Liver (tissue), 9 donors: ENCODE measurements around the gene DNAJB1. TPM values are rescaled to one million over a fixed set of nuclear protein-coding genes. Genes with fewer than 3 reads are reported as not detected.

Experiments used
- DNase-seq: peaks from one replicate; pipeline ENCODE4 v3.0.0-alpha.2; 2017; ENCODE audit warnings: low spot score
- H3K27ac ChIP-seq, 2 donors: one replicate each; pipeline ENCODE4 v1.7.0; 2013; ENCODE audit warnings: inconsistent platforms in 2 of 2, low read length in 2 of 2, control low read depth in 1 of 2, low read depth in 1 of 2, mild to moderate bottlenecking in 1 of 2
- H3K27me3 ChIP-seq, 4 donors: one replicate each; pipeline versions ENCODE4 v1.6.1 to v1.7.0; 2013; ENCODE audit warnings: low read length in 3 of 4, inconsistent platforms in 1 of 4, mild to moderate bottlenecking in 1 of 4, moderate library complexity in 1 of 4; ENCODE audit not compliant: control insufficient read depth in 4 of 4, insufficient read depth in 4 of 4
- H3K36me3 ChIP-seq, 4 donors: one replicate each; pipeline versions ENCODE4 v1.6.1 to v1.7.0; 2013; ENCODE audit warnings: low read length in 3 of 4, mild to moderate bottlenecking in 3 of 4, low read depth in 1 of 4, moderate library complexity in 1 of 4; ENCODE audit not compliant: control insufficient read depth in 4 of 4, insufficient read depth in 3 of 4
- H3K4me1 ChIP-seq, 4 donors: one replicate each; pipeline versions ENCODE4 v1.6.1 to v1.7.0; 2013; ENCODE audit warnings: low read length in 3 of 4, mild to moderate bottlenecking in 3 of 4, moderate library complexity in 1 of 4; ENCODE audit not compliant: control insufficient read depth in 4 of 4, insufficient read depth in 4 of 4
- H3K4me3 ChIP-seq, 3 donors: one replicate each; pipeline versions ENCODE4 v1.6.1 to v1.7.0; 2013; ENCODE audit warnings: low read length in 3 of 3, control low read depth in 1 of 3, low read depth in 1 of 3, mild to moderate bottlenecking in 1 of 3
- H3K9ac ChIP-seq, 2 donors: one replicate each; pipeline ENCODE4 v1.7.0; 2013; ENCODE audit warnings: low read length in 2 of 2, mild to moderate bottlenecking in 2 of 2, moderate library complexity in 2 of 2, control low read depth in 1 of 2, low read depth in 1 of 2
- H3K9me3 ChIP-seq, 4 donors: one replicate each; pipeline versions ENCODE4 v1.6.1 to v1.7.0; 2013; ENCODE audit warnings: low read length in 3 of 4; ENCODE audit not compliant: control insufficient read depth in 4 of 4
- ATF3 ChIP-seq: IDR thresholded peaks from 2 replicates; pipeline ENCODE4 v1.6.1; 2016; ENCODE audit warnings: antibody characterized with exemption
- CTCF ChIP-seq: fragments of 150-350 bp; IDR thresholded peaks from 2 replicates; pipeline ENCODE4 v1.5.1; 2017; ENCODE audit warnings: improper control_type of control experiment, low read depth, low read length; ENCODE audit not compliant: missing input control
- EGR1 ChIP-seq, 2 donors: IDR thresholded peaks; 2 replicates each; pipeline ENCODE4 v1.6.1; 2016 to 2018; ENCODE audit warnings: antibody characterized with exemption in 2 of 2, low read depth in 2 of 2
- FOXA1 ChIP-seq: IDR thresholded peaks from 2 replicates; pipeline ENCODE4 v1.6.1; 2016; ENCODE audit warnings: antibody characterized with exemption
- FOXA2 ChIP-seq: IDR thresholded peaks from 2 replicates; pipeline ENCODE4 v1.6.1; 2016; ENCODE audit warnings: antibody characterized with exemption
- GABPA ChIP-seq, 2 donors: IDR thresholded peaks in 1 of 2; conservative IDR thresholded peaks in 1 of 2; 2 replicates each; pipeline ENCODE4 v1.6.1; 2016; ENCODE audit warnings: antibody characterized with exemption in 2 of 2, mild to moderate bottlenecking in 1 of 2, moderate library complexity in 1 of 2
- HNF4A ChIP-seq, 2 donors: conservative IDR thresholded peaks; 2 replicates each; pipeline ENCODE4 v1.6.1; 2016; ENCODE audit warnings: antibody characterized with exemption in 2 of 2, mild to moderate bottlenecking in 2 of 2
- HNF4G ChIP-seq: IDR thresholded peaks from 2 replicates; pipeline ENCODE4 v1.6.1; 2016; ENCODE audit warnings: antibody characterized with exemption
- JUND ChIP-seq, 2 donors: IDR thresholded peaks; 2 replicates each; pipeline ENCODE4 v1.6.1; 2016; ENCODE audit warnings: antibody characterized with exemption in 2 of 2
- MAX ChIP-seq: IDR thresholded peaks from 2 replicates; pipeline ENCODE4 v1.6.1; 2016; ENCODE audit warnings: antibody characterized with exemption
- NR2F2 ChIP-seq: IDR thresholded peaks from 2 replicates; pipeline ENCODE4 v1.6.1; 2016; ENCODE audit warnings: antibody characterized with exemption
- RAD21 ChIP-seq, 2 donors: IDR thresholded peaks; 2 replicates each; pipeline ENCODE4 v1.6.1; 2016; ENCODE audit warnings: antibody characterized with exemption in 2 of 2, mild to moderate bottlenecking in 2 of 2
- REST ChIP-seq: IDR thresholded peaks from 2 replicates; pipeline ENCODE4 v1.6.1; 2016; ENCODE audit warnings: antibody characterized with exemption, mild to moderate bottlenecking
- RXRA ChIP-seq, 2 donors: IDR thresholded peaks; 2 replicates each; pipeline ENCODE4 v1.6.1; 2017 to 2018; ENCODE audit warnings: antibody characterized with exemption in 2 of 2, mild to moderate bottlenecking in 1 of 2
- SP1 ChIP-seq: IDR thresholded peaks from 2 replicates; pipeline ENCODE4 v1.6.1; 2018; ENCODE audit warnings: antibody characterized with exemption, mild to moderate bottlenecking
- TAF1 ChIP-seq: conservative IDR thresholded peaks from 2 replicates; pipeline ENCODE4 v1.6.1; 2016; ENCODE audit warnings: antibody characterized with exemption, mild to moderate bottlenecking
- YY1 ChIP-seq: IDR thresholded peaks from 2 replicates; pipeline ENCODE4 v1.6.1; 2016; ENCODE audit warnings: antibody characterized with exemption, mild to moderate bottlenecking
- ZBTB33 ChIP-seq: IDR thresholded peaks from 2 replicates; pipeline ENCODE4 v1.6.1; 2016; ENCODE audit warnings: antibody characterized with exemption
- WGBS: extraction: QIAGEN DNeasy Blood & Tissue Kit; methylation state at CpG from one replicate; pipeline ENCODE4 v1.1.7; 2013; 5-methylcytosine and 5-hydroxymethylcytosine counted together
- polyA plus RNA-seq, 2 donors: library from polyadenylated mRNA; stranded (reverse) in 1 of 2; unstranded in 1 of 2; fragments of 200-250 nt in 1 of 2; fragments of >200 nt in 1 of 2; fragmentation: Nextera tagmentation in 1 of 2; extraction: Ambion mirVana in 1 of 2; gene quantifications; one replicate each; pipeline versions ENCODE4 v1.2.1 to v1.2.3, GENCODE V29; 2013 to 2015
- total RNA-seq, 2 donors: library from RNA; depleted of rRNA; stranded (reverse); fragments of >200 nt; gene quantifications; one replicate each; pipeline ENCODE4 v1.2.3, GENCODE V29; 2014
- donor health status: healthy.
- donor health status: healthy.
- donor health status: healthy.
- donor health status: healthy.
- donor health status: healthy.

The DNAJB1 gene
- total and polyA plus RNA-seq, 4 donors, result 29.4 to 43.0 (median 34.5) TPM

GRCh38 chr19:14519860-14520407 lies 1.7 kb upstream of the DNAJB1 start:
- peak overlapping the region in 1 of 2 donors; percentile 50 for H3K9ac ChIP-seq

More at GRCh38 chr19:14519860-14520407, 1.7 kb upstream of the DNAJB1 start:
- Histone ChIP-seq H3K4me3 (no peak overlapping the region), H3K9me3 (no peaks in the 10 kb centered on the region), H3K4me1 (peaks cover 13 to 33% (median 18%) of the 10 kb centered on the region in 4 donors), H3K27ac (peak overlapping the region; percentile 91 to 96), H3K36me3 (peaks cover 8 to 15% (median 11%) of the 10 kb centered on the region in 4 donors), H3K27me3 (no peaks in the 10 kb centered on the region)
- WGBS, result 50% methylated on average over 2 of the region's 2 CpGs
- TF ChIP-seq REST (no peak), ATF3 (no peak), ZBTB33 (no peak), NR2F2 (peak; percentile 61), GABPA (IDR thresholded peaks at IDR 0.05 in 1 of 2, conservative IDR thresholded peaks at IDR 0.05 in 1 of 2) (no peak), JUND (IDR thresholded peaks at IDR 0.05) (no peak), FOXA2 (no peak), YY1 (peak; percentile 30), EGR1 (IDR thresholded peaks at IDR 0.05; ENCODE audit: low read depth in 2 of 2) (peak in 1 of 2 donors; percentile 19), CTCF (no peak), RAD21 (IDR thresholded peaks at IDR 0.05) (no peak), SP1 (peak; percentile 65), MAX (no peak), RXRA (IDR thresholded peaks at IDR 0.05) (peak; percentile 67 to 69), HNF4A (conservative IDR thresholded peaks at IDR 0.05) (peak; percentile 20 to 32), FOXA1 (no peak), TAF1 (no peak), HNF4G (no peak)
- no peak for DNase-seq
